Fibroblast of skin of right biceps (primary cell): Measurements from ENCODE around the gene CRPPA.
"Not testable (repeated sequence)": the region's sequence is repeated elsewhere in the genome, so short reads cannot be mapped to it uniquely, and the experiment has no call there.

ENCODE experiments used
- DNase-seq: peaks from one replicate; pipeline ENCODE4 v3.0.0-alpha.2; 2013

Gene CRPPA

GRCh38 chr7:16396766-16397500 is 24.4 kb downstream of the CRPPA start:
- no peak for DNase-seq

GRCh38 chr7:16395121-16395520 is 26.2 kb downstream of the CRPPA start:
- no peak for DNase-seq

GRCh38 chr7:16393862-16394422 is 27.4 kb downstream of the CRPPA start:
- DNase-seq, result no peak

GRCh38 chr7:16392990-16393523 is 28.3 kb downstream of the CRPPA start:
- DNase-seq, result no peak

- DNase-seq, result not testable (repeated sequence)
Observed at GRCh38 chr7:16383786-16384185, 37.6 kb downstream of the CRPPA start.

GRCh38 chr7:16383103-16383502 is 38.2 kb downstream of the CRPPA start:
- DNase-seq, result not testable (repeated sequence)
